SK-N-SH treated with all-trans-retinoic acid at 6 μM for 48 hours (cell line): ENCODE measurements around the gene WDR83.

Source experiments
- CSRNP3 ChIP-seq: fragments of 250-450 bp; sonication (Bioruptor Pico); IDR thresholded peaks from 2 replicates; pipeline ENCODE4 v1.5.1; 2021; ENCODE audit warnings: mild to moderate bottlenecking, moderate library complexity
- ZFP3 ChIP-seq: fragments of 250-450 bp; sonication (Bioruptor Pico); IDR thresholded peaks from 2 replicates; pipeline ENCODE4 v1.5.0; 2020; ENCODE audit warnings: mild to moderate bottlenecking, moderate library complexity
- ZFP30 ChIP-seq: fragments of 450-650 bp; formaldehyde crosslinking; IDR thresholded peaks from 2 replicates; pipeline ENCODE4 v1.5.0; 2022; ENCODE audit warnings: mild to moderate bottlenecking, moderate library complexity

- TF ChIP-seq CSRNP3 (CRISPR knock-in tag) (no peak), ZFP30 (CRISPR knock-in tag) (no peak), ZFP3 (CRISPR knock-in tag) (no peak)
Observed at GRCh38 chr19:12669270-12670158, 2.9 kb downstream of the WDR83 start.
